Measurements from ENCODE around the gene NME7.

The NME7 gene

DNA sequence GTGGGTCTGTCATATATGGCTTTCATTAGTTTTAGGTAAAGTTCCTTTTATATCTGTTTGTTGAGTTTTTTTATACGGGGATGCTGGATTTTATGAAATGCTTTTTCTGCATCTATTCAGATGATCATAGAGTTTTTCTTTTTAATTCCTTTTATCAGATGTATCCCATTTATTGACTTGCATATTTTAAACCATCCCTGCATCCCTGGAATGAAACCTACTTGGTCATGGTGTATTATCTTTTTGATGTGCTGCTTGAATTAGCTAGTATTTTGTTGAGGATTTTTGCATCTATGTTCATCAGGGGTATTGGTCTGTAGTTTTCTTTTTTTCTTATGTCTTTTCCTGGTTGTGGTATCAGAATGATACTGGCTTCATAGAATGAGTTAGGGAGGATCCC lies 118.0 kb downstream of the NME7 start:
- H3K36me3 ChIP-seq (replicated peaks; ENCODE audit: low read depth, low read length), result no peaks in the 10 kb centered on the region
- H4K20me1 ChIP-seq (ENCODE audit: insufficient read depth, low read length), result no peaks in the 10 kb centered on the region
- no peak overlapping the region for H3K9ac ChIP-seq (ENCODE audit: low read length)
- no peaks in the 10 kb centered on the region for H3K4me1 ChIP-seq (ENCODE audit: low read length)
- no peak overlapping the region for H3K4me3 ChIP-seq (ENCODE audit: low read length)
- no peak for TF ChIP-seq EZH2phosphoT487 (IDR thresholded peaks at IDR 0.05; ENCODE audit: low read depth)
- TF ChIP-seq, protein P1, sequence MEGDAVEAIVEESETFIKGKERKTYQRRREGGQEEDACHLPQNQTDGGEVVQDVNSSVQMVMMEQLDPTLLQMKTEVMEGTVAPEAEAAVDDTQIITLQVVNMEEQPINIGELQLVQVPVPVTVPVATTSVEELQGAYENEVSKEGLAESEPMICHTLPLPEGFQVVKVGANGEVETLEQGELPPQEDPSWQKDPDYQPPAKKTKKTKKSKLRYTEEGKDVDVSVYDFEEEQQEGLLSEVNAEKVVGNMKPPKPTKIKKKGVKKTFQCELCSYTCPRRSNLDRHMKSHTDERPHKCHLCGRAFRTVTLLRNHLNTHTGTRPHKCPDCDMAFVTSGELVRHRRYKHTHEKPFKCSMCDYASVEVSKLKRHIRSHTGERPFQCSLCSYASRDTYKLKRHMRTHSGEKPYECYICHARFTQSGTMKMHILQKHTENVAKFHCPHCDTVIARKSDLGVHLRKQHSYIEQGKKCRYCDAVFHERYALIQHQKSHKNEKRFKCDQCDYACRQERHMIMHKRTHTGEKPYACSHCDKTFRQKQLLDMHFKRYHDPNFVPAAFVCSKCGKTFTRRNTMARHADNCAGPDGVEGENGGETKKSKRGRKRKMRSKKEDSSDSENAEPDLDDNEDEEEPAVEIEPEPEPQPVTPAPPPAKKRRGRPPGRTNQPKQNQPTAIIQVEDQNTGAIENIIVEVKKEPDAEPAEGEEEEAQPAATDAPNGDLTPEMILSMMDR (IDR thresholded peaks at IDR 0.05; ENCODE audit: low read depth, low read length), result no peak
- H2AFZ ChIP-seq (ENCODE audit: low read depth, low read length), result no peak overlapping the region
- no peak overlapping the region for H3K27ac ChIP-seq (ENCODE audit: low read length)
- H3K79me2 ChIP-seq (ENCODE audit: low read length), result no peaks in the 10 kb centered on the region
- no peak overlapping the region for H3K4me2 ChIP-seq (ENCODE audit: low read length)
- no peaks in the 10 kb centered on the region for H3K27me3 ChIP-seq (ENCODE audit: low read depth, low read length)
- no peaks in the 10 kb centered on the region for H3K9me3 ChIP-seq (ENCODE audit: insufficient read depth, low read length)

DNA sequence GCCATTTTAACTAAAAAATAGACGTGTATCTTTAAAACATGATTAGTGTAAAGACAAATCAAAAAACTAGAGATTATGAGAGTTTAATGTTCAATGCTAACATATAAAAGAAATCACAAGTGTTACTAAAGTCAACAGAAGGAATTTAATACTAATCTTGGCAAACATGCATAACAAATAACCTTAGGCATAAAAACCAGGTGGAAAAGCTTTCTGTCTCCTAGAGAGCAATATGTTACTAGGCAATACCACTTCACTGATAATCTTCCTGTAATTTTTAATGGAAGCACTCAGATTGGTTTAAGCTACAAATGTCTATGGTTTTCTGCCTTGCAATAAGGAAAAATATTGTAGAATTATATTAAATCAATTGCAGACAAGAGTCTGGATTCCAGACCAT lies 121.9 kb downstream of the NME7 start:
- no peak overlapping the region for H3K27ac ChIP-seq (ENCODE audit: low read length)
- no peaks in the 10 kb centered on the region for H4K20me1 ChIP-seq (ENCODE audit: insufficient read depth, low read length)
- H2AFZ ChIP-seq (ENCODE audit: low read depth, low read length), result no peak overlapping the region
- H3K4me2 ChIP-seq (ENCODE audit: low read length), result no peak overlapping the region
- H3K9me3 ChIP-seq (ENCODE audit: insufficient read depth, low read length), result no peaks in the 10 kb centered on the region
- H3K4me1 ChIP-seq (ENCODE audit: low read length), result peaks cover 3% of the 10 kb centered on the region
- no peak for TF ChIP-seq EZH2phosphoT487 (IDR thresholded peaks at IDR 0.05; ENCODE audit: low read depth)
- TF ChIP-seq, protein P1 (IDR thresholded peaks at IDR 0.05; ENCODE audit: low read depth, low read length), result no peak
- no peaks in the 10 kb centered on the region for H3K79me2 ChIP-seq (ENCODE audit: low read length)
- no peaks in the 10 kb centered on the region for H3K27me3 ChIP-seq (ENCODE audit: low read depth, low read length)
- H3K9ac ChIP-seq (ENCODE audit: low read length), result no peak overlapping the region
- no peaks in the 10 kb centered on the region for H3K36me3 ChIP-seq (replicated peaks; ENCODE audit: low read depth, low read length)
- H3K4me3 ChIP-seq (ENCODE audit: low read length), result no peak overlapping the region

DNA sequence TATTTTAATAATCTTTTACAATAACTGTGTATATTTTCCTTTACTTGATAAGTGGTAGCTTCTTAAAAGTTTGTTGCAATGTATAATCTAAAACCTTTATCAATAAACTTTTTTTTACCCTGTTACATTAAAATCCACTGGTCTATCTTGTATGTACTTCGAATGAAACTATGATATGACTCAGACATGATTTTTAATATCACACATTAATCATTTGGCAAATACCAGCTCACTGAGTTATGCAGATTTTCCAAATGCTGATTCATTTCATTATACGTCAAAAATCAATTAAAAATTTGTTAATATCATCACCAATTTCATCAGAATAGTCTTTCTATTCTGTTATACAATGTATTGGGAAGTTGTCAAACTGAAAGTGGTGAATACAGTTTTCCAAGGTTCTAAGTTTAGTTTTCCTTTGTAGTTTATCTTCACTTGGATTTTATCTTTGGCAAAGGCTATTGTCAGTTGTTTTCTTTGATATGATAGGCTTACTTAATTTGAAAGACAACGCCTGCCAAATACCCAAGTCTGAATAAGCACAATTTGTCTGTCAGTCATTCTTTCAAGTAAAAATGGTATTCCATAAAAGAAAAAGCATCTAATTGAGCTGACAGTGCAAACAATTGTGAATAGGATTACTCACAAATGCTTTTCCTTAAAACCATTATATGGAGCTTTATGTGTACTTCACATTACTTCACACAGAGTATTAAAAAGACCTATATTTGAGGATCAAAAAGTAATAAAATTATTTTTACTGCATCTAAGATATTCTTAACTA lies 127.0 kb downstream of the NME7 start:
- Histone ChIP-seq H3K9ac (ENCODE audit: low read length) (no peak overlapping the region), H3K4me3 (ENCODE audit: low read length) (no peak overlapping the region), H3K27ac (ENCODE audit: low read length) (no peak overlapping the region), H3K4me1 (ENCODE audit: low read length) (peaks cover 9% of the 10 kb centered on the region), H3K4me2 (ENCODE audit: low read length) (peak overlapping the region; percentile 5), H3K79me2 (ENCODE audit: low read length) (no peaks in the 10 kb centered on the region), H3K36me3 (replicated peaks; ENCODE audit: low read depth, low read length) (no peaks in the 10 kb centered on the region), H3K27me3 (ENCODE audit: low read depth, low read length) (no peaks in the 10 kb centered on the region), H4K20me1 (ENCODE audit: insufficient read depth, low read length) (no peaks in the 10 kb centered on the region), H3K9me3 (ENCODE audit: insufficient read depth, low read length) (no peaks in the 10 kb centered on the region), H2AFZ (ENCODE audit: low read depth, low read length) (no peak overlapping the region)
- TF ChIP-seq EZH2phosphoT487 (IDR thresholded peaks at IDR 0.05; ENCODE audit: low read depth), result no peak
- TF ChIP-seq, protein P1 (IDR thresholded peaks at IDR 0.05; ENCODE audit: low read depth, low read length), result no peak

DNA sequence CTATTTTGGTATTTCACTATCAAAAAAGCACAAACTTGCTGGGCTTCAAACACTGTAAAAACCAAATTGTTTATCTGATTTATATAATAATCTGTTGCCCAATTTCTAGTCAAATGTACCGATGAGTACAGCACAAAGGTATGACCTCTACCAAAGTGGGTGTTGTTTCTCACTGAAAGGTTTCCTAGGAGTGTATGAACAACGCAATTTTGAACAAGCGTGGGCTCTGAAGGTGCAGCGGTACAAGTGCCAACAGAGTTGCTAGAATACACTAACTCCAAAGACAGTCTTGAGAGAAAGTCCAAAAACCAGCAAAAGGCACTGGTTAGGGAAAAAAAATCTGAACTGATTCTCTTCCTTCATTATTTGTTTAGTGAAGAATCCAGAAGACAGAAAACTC lies 130.7 kb downstream of the NME7 start:
- H3K27me3 ChIP-seq (ENCODE audit: low read depth, low read length), result no peaks in the 10 kb centered on the region
- H3K27ac ChIP-seq (ENCODE audit: low read length), result no peak overlapping the region
- no peak overlapping the region for H3K9ac ChIP-seq (ENCODE audit: low read length)
- H3K4me2 ChIP-seq (ENCODE audit: low read length), result no peak overlapping the region
- H3K36me3 ChIP-seq (replicated peaks; ENCODE audit: low read depth, low read length), result no peaks in the 10 kb centered on the region
- H3K4me1 ChIP-seq (ENCODE audit: low read length), result peaks cover 9% of the 10 kb centered on the region
- H3K9me3 ChIP-seq (ENCODE audit: insufficient read depth, low read length), result no peaks in the 10 kb centered on the region
- no peak overlapping the region for H2AFZ ChIP-seq (ENCODE audit: low read depth, low read length)
- H3K79me2 ChIP-seq (ENCODE audit: low read length), result no peaks in the 10 kb centered on the region
- no peak overlapping the region for H3K4me3 ChIP-seq (ENCODE audit: low read length)
- H4K20me1 ChIP-seq (ENCODE audit: insufficient read depth, low read length), result no peaks in the 10 kb centered on the region
- TF ChIP-seq, protein P1 (IDR thresholded peaks at IDR 0.05; ENCODE audit: low read depth, low read length), result no peak
- no peak for TF ChIP-seq EZH2phosphoT487 (IDR thresholded peaks at IDR 0.05; ENCODE audit: low read depth)

Data from OCI-LY3 (cell line).